Iris pigment epithelial cell (primary cell): Measurements from ENCODE around the gene UBN2.

Experiments used
- DNase-seq: peaks from one replicate; pipeline ENCODE4 v3.0.0-alpha.2; 2011; ENCODE audit warnings: low read depth

UBN2 gene

DNA sequence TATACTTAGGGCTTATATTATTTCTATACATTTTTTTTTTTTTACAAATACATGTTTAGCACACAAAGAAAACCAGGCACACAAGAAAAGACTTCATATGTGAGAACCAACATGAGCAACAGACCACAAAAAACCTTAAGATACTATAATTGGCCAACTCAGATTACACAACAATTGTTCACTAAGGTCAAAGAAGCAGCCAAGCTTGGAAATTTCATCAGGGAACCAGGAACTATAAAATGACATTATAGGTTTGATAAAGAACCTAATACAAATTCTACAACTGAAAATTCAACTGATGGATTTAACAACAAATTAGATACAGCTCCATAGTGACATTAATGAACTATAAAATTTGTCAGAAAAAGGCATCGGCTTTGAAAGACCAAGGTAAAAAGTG lies 124.3 kb downstream of the UBN2 start:
- peak; percentile 50 for DNase-seq
